ENCODE measurements around the gene TGM5. TPM values are rescaled to one million over a fixed set of nuclear protein-coding genes. Genes with fewer than 3 reads are reported as not detected.

Gene TGM5
- total and polyA plus RNA-seq, 7 donors = 0.28 TPM; not detected in 6

GRCh38 chr15:43256341-43256740 lies 10.4 kb downstream of the TGM5 start:
- no peaks in the 10 kb centered on the region for H3K27me3 ChIP-seq
- intact Hi-C loops (cut with DNase I) = no loop called here
- no peaks in the 10 kb centered on the region for H3K9me3 ChIP-seq
- H3K4me1 ChIP-seq = no peaks in the 10 kb centered on the region
- no peak overlapping the region for H3K27ac ChIP-seq
- no peaks in the 10 kb centered on the region for H3K36me3 ChIP-seq
- DNase-seq = no peak
- TF ChIP-seq EP300 (IDR thresholded peaks at IDR 0.05) (no peak), POLR2A (IDR thresholded peaks at IDR 0.05) (no peak), POLR2AphosphoS5 (IDR thresholded peaks at IDR 0.05) (no peak), CTCF (IDR thresholded peaks at IDR 0.05) (no peak)
- no peak overlapping the region for H3K4me3 ChIP-seq
- 79 to 87% methylated on average over 7 of the region's 7 CpGs for WGBS, 2 donors

GRCh38 chr15:43255376-43255775 lies 11.4 kb downstream of the TGM5 start:
- WGBS, 2 donors = 75 to 81% methylated on average over 2 of the region's 2 CpGs
- Histone ChIP-seq H3K9me3 (no peaks in the 10 kb centered on the region), H3K4me3 (no peak overlapping the region), H3K27me3 (no peaks in the 10 kb centered on the region), H3K27ac (no peak overlapping the region), H3K36me3 (no peaks in the 10 kb centered on the region), H3K4me1 (no peaks in the 10 kb centered on the region)
- DNase-seq = no peak
- TF ChIP-seq POLR2AphosphoS5 (IDR thresholded peaks at IDR 0.05) = no peak
- TF ChIP-seq EP300 (IDR thresholded peaks at IDR 0.05) = no peak
- no peak for TF ChIP-seq POLR2A (IDR thresholded peaks at IDR 0.05)
- no peak for TF ChIP-seq CTCF (IDR thresholded peaks at IDR 0.05)
- intact Hi-C loops (cut with DNase I) = no loop called here

- H3K9me3 ChIP-seq = no peaks in the 10 kb centered on the region
- no peaks in the 10 kb centered on the region for H3K27me3 ChIP-seq
- no peak overlapping the region for H3K4me3 ChIP-seq
- TF ChIP-seq POLR2A (IDR thresholded peaks at IDR 0.05) = no peak
- TF ChIP-seq EP300 (IDR thresholded peaks at IDR 0.05) = no peak
- no peak for TF ChIP-seq CTCF (IDR thresholded peaks at IDR 0.05)
- TF ChIP-seq POLR2AphosphoS5 (IDR thresholded peaks at IDR 0.05) = no peak
- no peaks in the 10 kb centered on the region for H3K4me1 ChIP-seq
- DNase-seq = no peak
- WGBS, 2 donors = 57 to 59% methylated on average over 15 of the region's 15 CpGs
- H3K36me3 ChIP-seq = no peaks in the 10 kb centered on the region
- intact Hi-C loops (cut with DNase I) = no loop called here
- no peak overlapping the region for H3K27ac ChIP-seq
Measured at GRCh38 chr15:43253431-43254403, 13.0 kb downstream of the TGM5 start.

GRCh38 chr15:43251871-43252250 lies 14.9 kb downstream of the TGM5 start:
- no peak for DNase-seq
- no peak for TF ChIP-seq POLR2AphosphoS5 (IDR thresholded peaks at IDR 0.05)
- no peak for TF ChIP-seq EP300 (IDR thresholded peaks at IDR 0.05)
- no peak for TF ChIP-seq POLR2A (IDR thresholded peaks at IDR 0.05)
- no peak for TF ChIP-seq CTCF (IDR thresholded peaks at IDR 0.05)
- Histone ChIP-seq H3K27ac (no peak overlapping the region), H3K4me1 (no peaks in the 10 kb centered on the region), H3K36me3 (no peaks in the 10 kb centered on the region), H3K9me3 (no peaks in the 10 kb centered on the region), H3K27me3 (no peaks in the 10 kb centered on the region), H3K4me3 (no peak overlapping the region)
- 81 to 83% methylated on average over 4 of the region's 4 CpGs for WGBS, 2 donors
- intact Hi-C loops (cut with DNase I) = no loop called here
